ENCODE data around the gene KRT85. TPM values are rescaled to one million over a fixed set of nuclear protein-coding genes. Genes with fewer than 3 reads are reported as not detected.

The KRT85 gene
- total and polyA plus RNA-seq, 2 donors (not counting 1 experiment from before 2014, with no cell fraction given), result not detected

- ATAC-seq (ENCODE audit: low read depth) (no peak), DNase-seq (no peak)
- Histone ChIP-seq H3K27me3 (replicated peaks in 1 of 4; ENCODE audit: control extremely low read depth in 1 of 4, control insufficient read depth in 3 of 4, insufficient read depth in 4 of 4, low read length in 3 of 4) (peaks cover 0 to 4% (median 0%) of the 10 kb centered on the region in 4 experiments), H4K20me1 (ENCODE audit: control insufficient read depth, insufficient read depth, low read length, poor library complexity, severe bottlenecking) (no peaks in the 10 kb centered on the region), H3K27ac (ENCODE audit: low read length in 2 of 2) (no peak overlapping the region), H3K79me2 (ENCODE audit: control insufficient read depth, insufficient read depth, low read length) (no peaks in the 10 kb centered on the region), H3K4me2 (replicated peaks; ENCODE audit: low read depth, low read length, poor library complexity, severe bottlenecking) (no peak overlapping the region), H3K36me3 (replicated peaks in 1 of 2; ENCODE audit: control extremely low read depth in 1 of 2, control insufficient read depth in 1 of 2, extremely low read depth in 1 of 2, insufficient read depth in 2 of 2, low read length in 1 of 2) (no peaks in the 10 kb centered on the region), H2AFZ (ENCODE audit: insufficient read depth, low read depth, low read length, poor library complexity, severe bottlenecking) (no peak overlapping the region), H3K4me1 (ENCODE audit: control insufficient read depth in 2 of 2, insufficient read depth in 2 of 2, low read length in 2 of 2) (no peaks in the 10 kb centered on the region), H3K9ac (ENCODE audit: low read length) (no peak overlapping the region), H3K4me3 (ENCODE audit: control extremely low read depth in 1 of 5, extremely low read depth in 1 of 5, insufficient read depth in 1 of 5, low read depth in 2 of 5, low read length in 4 of 5) (no peak overlapping the region), H3K9me3 (ENCODE audit: control extremely low read depth in 1 of 3, control insufficient read depth in 2 of 3, insufficient read depth in 1 of 3, low read length in 2 of 3) (no peaks in the 10 kb centered on the region)
- WGBS (ENCODE audit: insufficient coverage), result 72% methylated on average over 3 of the region's 7 CpGs
- intact Hi-C loops (cut with micrococcal nuclease), result no loop called here
- TF ChIP-seq CTCF (IDR thresholded peaks at IDR 0.05), result no peak
- no peak for TF ChIP-seq EZH2 (IDR thresholded peaks at IDR 0.05; ENCODE audit: borderline replicate concordance, insufficient read depth, low read depth, low read length, poor library complexity, severe bottlenecking)
- ChIA-PET POLR2A (no interaction called here), CTCF (no interaction called here)
- Mint-ChIP-seq H3K27ac (no peak overlapping the region), H3K27me3 (peaks cover 10% of the 10 kb centered on the region), H3K9me3 (ENCODE audit: insufficient read depth) (no peaks in the 10 kb centered on the region), H3K4me1 (no peaks in the 10 kb centered on the region), H3K4me3 (no peak overlapping the region)
Measured at GRCh38 chr12:52392465-52393007, 25.3 kb upstream of the KRT85 start.

- intact Hi-C loops (cut with micrococcal nuclease), result no loop called here
- peaks cover 0 to 4% (median 0%) of the 10 kb centered on the region in 4 experiments for H3K27me3 ChIP-seq (replicated peaks in 1 of 4; ENCODE audit: control extremely low read depth in 1 of 4, control insufficient read depth in 3 of 4, insufficient read depth in 4 of 4, low read length in 3 of 4)
- ChIA-PET POLR2A (no interaction called here), CTCF (interaction anchor here (1.5 kb wide), 1 partner anchor 11 kb away, joined by 3 read pairs; no protein-coding TSS in a partner anchor)
- H3K9me3 ChIP-seq (ENCODE audit: control extremely low read depth in 1 of 3, control insufficient read depth in 2 of 3, insufficient read depth in 1 of 3, low read length in 2 of 3), result no peaks in the 10 kb centered on the region
- no peak overlapping the region for H3K4me2 ChIP-seq (replicated peaks; ENCODE audit: low read depth, low read length, poor library complexity, severe bottlenecking)
- no peak overlapping the region for H3K4me3 Mint-ChIP-seq
- no peaks in the 10 kb centered on the region for H3K79me2 ChIP-seq (ENCODE audit: control insufficient read depth, insufficient read depth, low read length)
- no peaks in the 10 kb centered on the region for H4K20me1 ChIP-seq (ENCODE audit: control insufficient read depth, insufficient read depth, low read length, poor library complexity, severe bottlenecking)
- H3K9me3 Mint-ChIP-seq (ENCODE audit: insufficient read depth), result no peaks in the 10 kb centered on the region
- H3K4me1 Mint-ChIP-seq, result no peaks in the 10 kb centered on the region
- no peaks in the 10 kb centered on the region for H3K4me1 ChIP-seq (ENCODE audit: control insufficient read depth in 2 of 2, insufficient read depth in 2 of 2, low read length in 2 of 2)
- DNase-seq (no peak), ATAC-seq (ENCODE audit: low read depth) (no peak)
- H3K4me3 ChIP-seq (ENCODE audit: control extremely low read depth in 1 of 5, extremely low read depth in 1 of 5, insufficient read depth in 1 of 5, low read depth in 2 of 5, low read length in 4 of 5), result no peak overlapping the region
- H3K27ac Mint-ChIP-seq, result no peak overlapping the region
- H3K9ac ChIP-seq (ENCODE audit: low read length), result no peak overlapping the region
- no peak overlapping the region for H3K27ac ChIP-seq (ENCODE audit: low read length in 2 of 2)
- no peak overlapping the region for H2AFZ ChIP-seq (ENCODE audit: insufficient read depth, low read depth, low read length, poor library complexity, severe bottlenecking)
- peaks cover 10% of the 10 kb centered on the region for H3K27me3 Mint-ChIP-seq
- 59% methylated on average over 4 of the region's 4 CpGs for WGBS (ENCODE audit: insufficient coverage)
- H3K36me3 ChIP-seq (replicated peaks in 1 of 2; ENCODE audit: control extremely low read depth in 1 of 2, control insufficient read depth in 1 of 2, extremely low read depth in 1 of 2, insufficient read depth in 2 of 2, low read length in 1 of 2), result no peaks in the 10 kb centered on the region
- TF ChIP-seq EZH2 (IDR thresholded peaks at IDR 0.05; ENCODE audit: borderline replicate concordance, insufficient read depth, low read depth, low read length, poor library complexity, severe bottlenecking) (no peak), CTCF (IDR thresholded peaks at IDR 0.05) (no peak)
Measured at GRCh38 chr12:52391618-52392002, 24.3 kb upstream of the KRT85 start.

Data from B cell (primary cell).